Esophagus (tissue), 2 donors: ENCODE results near the gene CD52. TPM values are rescaled to one million over a fixed set of nuclear protein-coding genes. Genes with fewer than 3 reads are reported as not detected.
A peak's percentile ranks its signal among the peaks of the same experiment; 100 is the strongest.

Experiments used
- H3K27ac ChIP-seq, 2 donors: one replicate each; pipeline ENCODE4 v1.5.1; 2013; ENCODE audit warnings: low read depth in 2 of 2, mild to moderate bottlenecking in 2 of 2, inconsistent platforms in 1 of 2, low read length in 1 of 2, moderate library complexity in 1 of 2
- H3K27me3 ChIP-seq, 2 donors: one replicate each; pipeline ENCODE4 v1.6.1; 2013; ENCODE audit warnings: low read length in 2 of 2, control low read depth in 1 of 2, mild to moderate bottlenecking in 1 of 2; ENCODE audit not compliant: insufficient read depth in 2 of 2, control insufficient read depth in 1 of 2
- H3K36me3 ChIP-seq, 2 donors: one replicate each; pipeline ENCODE4 v1.6.1; 2013; ENCODE audit warnings: low read length in 1 of 2; ENCODE audit not compliant: control insufficient read depth in 2 of 2, insufficient read depth in 2 of 2
- H3K4me1 ChIP-seq, 2 donors: one replicate each; pipeline ENCODE4 v1.6.1; 2013; ENCODE audit warnings: low read length in 1 of 2; ENCODE audit not compliant: control insufficient read depth in 2 of 2, insufficient read depth in 2 of 2
- H3K4me3 ChIP-seq, 2 donors: one replicate each; pipeline ENCODE4 v1.5.1; 2013; ENCODE audit warnings: low read length in 2 of 2, mild to moderate bottlenecking in 2 of 2, low read depth in 1 of 2, moderate library complexity in 1 of 2
- H3K9me3 ChIP-seq, 2 donors: one replicate each; pipeline ENCODE4 v1.6.1; 2013; ENCODE audit warnings: mild to moderate bottlenecking in 2 of 2, low read depth in 1 of 2, low read length in 1 of 2, moderate library complexity in 1 of 2; ENCODE audit not compliant: control insufficient read depth in 2 of 2, insufficient read depth in 1 of 2
- WGBS, 2 donors: extraction: QIAGEN DNeasy Blood & Tissue Kit; methylation state at CpG; one replicate each; pipeline ENCODE4 v1.1.7; 2013; 5-methylcytosine and 5-hydroxymethylcytosine counted together
- polyA plus RNA-seq, 2 donors: library from polyadenylated mRNA; stranded (reverse); fragments of 200-250 nt; gene quantifications; one replicate each; pipeline ENCODE4 v1.2.3, GENCODE V29; 2013
- donor health status: healthy with polysubstance abuse.
- donor health status: Bipolar disorder and iron deficiency.

Gene CD52
- polyA plus RNA-seq, 2 donors = 17.0 to 20.6 TPM

DNA sequence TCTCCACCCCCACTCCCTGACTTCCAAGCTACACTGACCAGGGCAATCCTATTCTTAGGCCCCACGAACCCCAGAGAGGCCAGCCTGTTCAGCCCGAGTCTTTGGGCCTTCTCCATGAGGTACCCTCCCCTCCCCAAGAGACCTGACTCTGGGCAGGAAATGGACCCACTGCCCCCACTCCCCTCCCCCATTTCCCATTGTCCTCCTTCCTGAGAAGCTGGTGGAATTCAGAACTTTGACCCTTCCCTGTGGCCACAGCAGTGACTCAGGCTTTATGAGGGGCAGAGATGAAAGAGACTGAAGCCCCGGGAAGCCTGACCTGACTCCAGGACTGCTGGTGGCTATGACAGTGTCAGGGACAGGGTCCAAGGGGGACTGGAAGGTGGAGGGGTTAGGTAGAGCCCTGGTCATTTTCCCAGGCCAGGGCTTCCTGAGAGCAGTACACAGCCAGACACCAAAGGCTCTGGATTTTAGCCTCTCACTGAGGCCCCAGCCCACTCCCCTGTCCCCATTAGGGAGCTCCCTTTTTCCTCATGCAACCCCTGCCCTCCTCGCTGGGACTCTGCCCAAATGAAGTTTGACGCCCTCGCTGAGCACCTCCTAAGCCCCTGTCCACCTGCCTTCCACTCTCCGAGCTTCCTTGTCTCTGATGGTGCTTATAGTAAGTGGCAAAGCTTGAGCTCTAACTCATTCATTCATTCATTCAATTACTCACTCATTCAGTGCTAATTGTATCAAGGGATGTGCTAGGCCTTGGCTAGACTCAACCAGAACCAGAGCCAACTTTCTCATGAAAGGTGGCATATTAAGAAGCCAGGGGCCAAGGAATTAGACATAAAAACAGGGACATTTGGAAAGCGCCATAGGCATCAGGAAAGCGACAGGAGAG is 33.2 kb downstream of the CD52 start:
- Histone ChIP-seq H3K27me3 (no peaks in the 10 kb centered on the region), H3K4me3 (peak overlapping the region; percentile 32 to 88), H3K36me3 (peaks cover 0 to 7% of the 10 kb centered on the region in 2 donors), H3K9me3 (no peaks in the 10 kb centered on the region), H3K4me1 (peaks cover 5 to 17% of the 10 kb centered on the region in 2 donors), H3K27ac (peak overlapping the region; percentile 60 to 98)
- WGBS, 2 donors = 78 to 79% methylated on average over 9 of the region's 9 CpGs

DNA sequence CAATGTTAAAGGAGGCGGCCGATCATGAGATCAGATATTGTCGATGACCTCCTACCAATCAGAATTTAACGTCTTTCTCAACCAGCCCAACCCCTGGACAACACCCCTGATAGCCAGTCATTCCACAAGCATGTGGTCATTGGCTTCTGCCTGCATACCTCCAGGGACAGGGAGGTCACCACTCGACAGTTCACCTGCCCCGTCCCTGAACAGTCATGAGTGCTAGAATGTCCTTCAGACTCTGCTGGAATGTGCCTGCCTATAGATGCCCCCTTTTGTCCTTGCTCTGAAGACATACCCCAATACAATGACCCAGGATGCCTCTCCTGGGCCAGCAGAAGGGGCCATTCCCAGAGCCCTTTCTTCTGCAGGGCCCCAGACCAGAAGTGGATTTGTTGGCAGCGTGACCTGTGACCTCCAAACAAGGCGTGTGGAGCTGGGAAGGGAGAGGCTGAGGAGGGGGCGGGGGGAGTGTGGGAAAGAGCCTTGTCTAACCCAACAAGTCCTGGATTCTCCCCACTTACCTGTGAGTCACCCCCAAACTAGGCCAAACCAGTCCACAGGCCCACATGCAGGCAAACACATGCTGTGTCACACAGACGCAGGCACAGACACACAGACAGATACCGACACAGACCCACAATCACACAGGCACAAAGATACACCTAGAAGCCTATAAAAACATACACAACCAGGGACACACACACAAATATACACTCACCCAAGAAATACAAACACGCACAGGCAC is 34.0 kb downstream of the CD52 start:
- Histone ChIP-seq H3K4me1 (peaks cover 8 to 25% of the 10 kb centered on the region in 2 donors), H3K4me3 (peak overlapping the region; percentile 56 to 88), H3K27me3 (no peaks in the 10 kb centered on the region), H3K27ac (peak overlapping the region; percentile 89 to 98), H3K36me3 (no peaks in the 10 kb centered on the region), H3K9me3 (no peaks in the 10 kb centered on the region)
- WGBS, 2 donors = 64 to 76% methylated on average over 12 of the region's 12 CpGs

DNA sequence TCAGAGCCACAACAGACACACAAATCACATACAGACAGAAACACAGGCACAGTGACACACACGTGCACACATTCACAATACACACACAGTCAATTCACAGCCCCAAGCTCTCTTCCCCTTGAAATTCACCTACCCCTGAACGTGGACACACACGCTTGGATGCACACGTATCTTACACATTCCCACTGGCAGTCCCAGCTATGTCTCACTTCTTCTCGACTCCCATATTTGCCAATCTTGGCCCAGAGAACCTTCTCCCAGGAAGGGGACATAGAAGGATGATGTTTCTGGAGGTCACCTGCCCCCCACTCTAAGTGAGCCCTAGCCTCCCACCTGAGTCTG is 34.6 kb downstream of the CD52 start:
- Histone ChIP-seq H3K4me1 (peaks cover 8 to 26% of the 10 kb centered on the region in 2 donors), H3K27me3 (no peaks in the 10 kb centered on the region), H3K9me3 (no peaks in the 10 kb centered on the region), H3K27ac (peak overlapping the region; percentile 89 to 98), H3K4me3 (peak overlapping the region; percentile 56 to 88), H3K36me3 (no peaks in the 10 kb centered on the region)
- WGBS, 2 donors = 62% methylated on average over 5 of the region's 5 CpGs

DNA sequence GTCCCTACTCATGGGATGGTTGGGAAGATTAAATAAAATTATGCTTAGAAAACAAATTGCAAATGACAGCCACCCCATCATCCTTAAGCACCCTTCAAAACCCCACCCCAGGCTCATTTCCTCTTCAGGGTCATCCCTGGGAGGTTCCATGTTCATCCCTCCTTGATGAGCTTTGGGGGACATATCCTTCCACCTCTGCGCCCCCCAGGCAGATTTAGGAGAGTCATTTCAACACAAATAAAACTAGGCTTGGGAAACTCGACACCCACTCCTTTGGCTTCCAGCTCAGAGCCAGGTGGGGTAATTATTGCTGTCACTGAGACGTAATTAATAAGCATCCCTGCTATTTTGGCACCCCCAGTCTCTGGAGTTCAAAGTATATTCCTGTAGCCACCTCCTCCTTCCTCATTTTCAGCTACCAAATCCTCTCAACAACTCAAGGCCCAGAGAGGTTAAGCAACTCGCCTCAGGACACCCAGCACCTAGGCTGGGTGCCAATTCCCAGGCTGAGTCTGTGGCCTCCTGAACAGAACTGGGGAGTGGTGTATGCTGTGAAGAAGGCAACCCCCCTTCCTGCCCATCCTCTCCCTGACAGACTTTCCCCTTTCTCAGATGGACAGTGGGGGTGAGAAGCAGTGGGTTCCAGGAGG is 35.6 kb downstream of the CD52 start:
- Histone ChIP-seq H3K27me3 (no peaks in the 10 kb centered on the region), H3K27ac (peak overlapping the region; percentile 89 to 98), H3K4me1 (peaks cover 8 to 26% of the 10 kb centered on the region in 2 donors), H3K36me3 (no peaks in the 10 kb centered on the region), H3K4me3 (peak overlapping the region; percentile 56 to 88), H3K9me3 (no peaks in the 10 kb centered on the region)
- WGBS, 2 donors = 60 to 61% methylated on average over 4 of the region's 4 CpGs

DNA sequence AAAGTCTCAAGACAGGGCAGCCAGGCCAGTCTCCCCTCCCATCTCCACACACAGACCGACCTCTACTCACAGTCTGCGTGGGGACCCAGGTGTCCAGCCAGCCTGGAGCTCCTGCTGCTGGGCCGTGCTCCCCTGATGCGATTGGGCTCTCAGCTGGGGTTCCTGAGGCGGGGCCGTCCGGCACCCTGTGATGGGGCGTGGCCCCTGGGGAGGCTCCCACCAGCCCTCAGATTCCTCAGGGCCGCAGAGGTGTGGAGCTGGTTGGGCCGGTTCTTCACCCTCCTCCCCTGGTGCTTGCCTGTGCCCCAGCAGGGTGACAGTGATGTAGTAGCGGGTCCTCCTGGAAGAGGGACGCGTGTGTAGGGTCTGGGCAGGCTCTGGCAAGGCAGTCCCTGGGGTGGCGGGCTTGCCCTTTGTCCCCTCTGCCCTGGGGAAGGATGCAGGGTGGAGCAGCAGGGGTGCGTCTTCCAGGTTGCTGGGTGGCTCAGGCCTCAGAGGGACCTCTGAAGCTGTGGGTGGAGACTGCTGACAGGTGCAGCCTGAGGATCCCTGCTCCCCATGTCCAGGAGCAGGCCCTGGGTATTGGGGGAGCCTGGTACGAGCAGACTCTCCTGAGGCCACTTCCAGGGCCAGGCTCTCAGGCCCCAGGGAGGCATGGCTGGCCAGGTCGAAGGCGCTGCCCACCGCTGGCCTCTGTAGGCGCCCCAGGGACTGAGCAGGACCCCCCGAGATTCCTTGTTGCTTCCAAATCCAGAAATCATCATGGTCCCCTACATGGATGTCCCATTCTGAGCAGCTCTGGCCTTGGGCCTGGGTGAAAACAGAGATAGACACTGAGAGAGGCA is 36.4 kb downstream of the CD52 start, which contains the start of gene CRYBG2:
Gene CRYBG2 (minus strand): TSS at position 155 of the 845 bp plus-strand sequence. CDS start 7,473 bp downstream, outside the sequence.
- no peaks in the 10 kb centered on the region for H3K27me3 ChIP-seq
- no peaks in the 10 kb centered on the region for H3K36me3 ChIP-seq
- peak within 1 kb of the TSS; percentile 94 to 98 for H3K27ac ChIP-seq
- 58 to 61% methylated on average over 18 to 21 of the region's 21 CpGs for WGBS, 2 donors
- peak within 1 kb of the TSS; percentile 56 to 88 for H3K4me3 ChIP-seq
- peaks cover 8 to 26% of the 10 kb centered on the region in 2 donors for H3K4me1 ChIP-seq
- H3K9me3 ChIP-seq = no peaks in the 10 kb centered on the region

DNA sequence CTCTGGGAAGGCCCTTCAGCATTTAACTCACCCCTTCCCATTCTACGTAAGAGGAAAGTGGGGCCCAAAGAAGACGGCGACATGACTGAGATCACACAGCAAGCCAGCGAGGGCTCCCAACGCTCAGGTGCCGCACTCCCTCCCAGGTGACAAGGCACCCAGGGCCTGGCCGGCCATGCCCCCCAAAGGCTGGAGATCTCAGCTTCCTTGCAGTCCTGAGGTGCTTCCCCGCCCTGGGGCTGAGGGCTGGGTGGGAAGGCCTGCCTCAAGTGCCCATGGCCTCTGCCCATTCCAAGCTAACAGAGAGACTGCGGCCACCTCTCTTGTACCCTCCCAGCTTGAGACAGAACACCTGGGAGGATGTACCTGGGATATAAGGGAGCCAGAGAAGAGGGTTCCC is 37.2 kb downstream of the CD52 start:
- no peak overlapping the region for H3K4me3 ChIP-seq
- no peaks in the 10 kb centered on the region for H3K9me3 ChIP-seq
- no peaks in the 10 kb centered on the region for H3K36me3 ChIP-seq
- H3K27me3 ChIP-seq = no peaks in the 10 kb centered on the region
- 84 to 92% methylated on average over 9 of the region's 9 CpGs for WGBS, 2 donors
- H3K4me1 ChIP-seq = peaks cover 9 to 26% of the 10 kb centered on the region in 2 donors
- peak overlapping the region; percentile 94 to 98 for H3K27ac ChIP-seq

DNA sequence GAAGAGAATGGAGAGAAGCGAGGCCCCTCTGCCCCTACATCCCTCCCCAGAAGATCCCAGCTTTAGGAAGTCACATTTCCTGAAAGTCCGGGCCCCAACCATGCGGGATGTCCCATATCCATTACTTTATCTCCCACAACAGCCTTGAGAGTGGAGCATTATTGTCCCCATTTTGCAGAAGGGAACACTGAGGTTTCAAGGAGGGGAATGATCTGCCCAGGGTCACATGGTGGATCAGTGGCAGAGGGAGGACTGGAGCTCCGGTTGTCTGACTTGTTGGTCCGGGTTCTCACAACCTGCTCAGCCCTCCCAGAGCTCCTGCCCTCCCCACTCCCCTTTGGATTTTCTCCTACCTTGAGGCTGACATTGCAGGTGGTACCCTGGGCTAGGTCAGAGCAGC is 38.3 kb downstream of the CD52 start:
- no peaks in the 10 kb centered on the region for H3K9me3 ChIP-seq
- peak overlapping the region; percentile 94 to 98 for H3K27ac ChIP-seq
- no peaks in the 10 kb centered on the region for H3K27me3 ChIP-seq
- H3K4me3 ChIP-seq = no peak overlapping the region
- H3K4me1 ChIP-seq = peaks cover 17 to 29% of the 10 kb centered on the region in 2 donors
- 74 to 82% methylated on average over 5 of the region's 5 CpGs for WGBS, 2 donors
- H3K36me3 ChIP-seq = no peaks in the 10 kb centered on the region

DNA sequence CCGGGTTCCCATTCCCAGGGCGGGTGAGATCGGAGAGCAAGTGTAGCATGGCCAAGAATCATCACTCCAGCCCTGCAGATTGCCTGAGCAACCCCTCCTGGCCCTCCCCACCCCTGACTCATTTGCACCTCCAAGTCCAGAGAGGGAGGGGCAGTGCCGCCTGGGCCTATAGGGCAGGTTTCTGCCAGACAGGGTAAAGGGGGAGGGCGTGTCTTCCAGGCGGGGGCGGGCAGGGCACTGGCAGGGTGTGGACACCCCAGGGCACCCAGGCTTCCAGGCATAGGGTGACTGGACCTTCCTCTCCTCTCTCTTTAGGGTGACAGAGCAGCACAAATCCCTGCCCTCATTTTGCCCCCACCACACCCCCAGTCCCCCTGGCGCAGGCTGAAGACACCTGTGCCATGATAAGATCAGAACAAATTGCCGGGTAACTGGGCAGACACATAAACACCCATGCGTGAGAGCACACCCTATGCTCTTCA is 39.4 kb downstream of the CD52 start:
- H3K36me3 ChIP-seq = no peaks in the 10 kb centered on the region
- H3K27ac ChIP-seq = peak overlapping the region; percentile 94 to 98
- H3K4me1 ChIP-seq = peaks cover 13 to 24% of the 10 kb centered on the region in 2 donors
- no peaks in the 10 kb centered on the region for H3K9me3 ChIP-seq
- no peaks in the 10 kb centered on the region for H3K27me3 ChIP-seq
- H3K4me3 ChIP-seq = peak overlapping the region in 1 of 2 donors; percentile 35
- WGBS, 2 donors = 50 to 53% methylated on average over 10 of the region's 10 CpGs
